GM18907 (cell line): ENCODE measurements around the gene INTS15.
A peak's percentile ranks its signal among the peaks of the same experiment; 100 is the strongest.

ENCODE experiments used
- ATAC-seq: cut with Tn5 transposase; IDR thresholded peaks from one replicate; pipeline ENCODE4 v1.9.1; 2021; ENCODE audit warnings: mild to moderate bottlenecking, moderate library complexity; ENCODE audit not compliant: unreplicated experiment

INTS15 gene

DNA sequence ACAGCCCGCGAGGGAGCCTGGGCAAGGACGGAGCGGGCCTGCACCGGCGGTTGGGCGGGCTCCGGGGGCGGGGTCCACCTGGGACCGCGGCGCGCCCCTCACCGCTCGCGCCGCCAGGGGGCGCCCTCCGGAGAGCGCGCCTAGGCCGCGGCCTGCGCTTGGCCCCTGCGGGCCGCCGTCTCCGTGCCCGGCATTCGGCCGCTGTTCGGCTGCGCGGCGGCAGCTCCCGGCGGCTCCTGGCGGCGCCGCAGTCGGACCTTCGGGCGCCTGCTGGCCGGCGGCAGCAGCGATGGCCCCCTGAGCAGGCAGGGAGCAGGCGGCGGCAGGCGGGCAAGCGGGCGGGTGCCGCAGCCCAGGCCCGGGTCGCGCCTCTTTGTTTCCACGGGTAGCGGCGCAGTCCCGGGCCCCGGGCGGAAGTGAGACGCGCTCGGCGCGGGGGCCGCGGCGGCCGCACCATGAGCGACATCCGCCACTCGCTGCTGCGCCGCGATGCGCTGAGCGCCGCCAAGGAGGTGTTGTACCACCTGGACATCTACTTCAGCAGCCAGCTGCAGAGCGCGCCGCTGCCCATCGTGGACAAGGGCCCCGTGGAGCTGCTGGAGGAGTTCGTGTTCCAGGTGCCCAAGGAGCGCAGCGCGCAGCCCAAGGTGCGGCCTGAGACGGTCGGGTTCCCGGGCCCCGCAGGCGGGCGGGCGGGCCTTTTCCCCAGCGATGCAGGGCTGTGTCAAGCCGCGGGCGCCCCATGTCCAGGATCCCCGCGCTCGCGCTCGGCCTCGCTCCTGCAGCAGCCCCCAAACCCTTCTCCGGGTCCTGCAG is at the start of gene INTS15:
Gene INTS15 (plus strand): TSS at position 193 of the 816 bp plus-strand sequence. CDS start 263 bp downstream, at position 456.
- peak; percentile 86 for ATAC-seq

DNA sequence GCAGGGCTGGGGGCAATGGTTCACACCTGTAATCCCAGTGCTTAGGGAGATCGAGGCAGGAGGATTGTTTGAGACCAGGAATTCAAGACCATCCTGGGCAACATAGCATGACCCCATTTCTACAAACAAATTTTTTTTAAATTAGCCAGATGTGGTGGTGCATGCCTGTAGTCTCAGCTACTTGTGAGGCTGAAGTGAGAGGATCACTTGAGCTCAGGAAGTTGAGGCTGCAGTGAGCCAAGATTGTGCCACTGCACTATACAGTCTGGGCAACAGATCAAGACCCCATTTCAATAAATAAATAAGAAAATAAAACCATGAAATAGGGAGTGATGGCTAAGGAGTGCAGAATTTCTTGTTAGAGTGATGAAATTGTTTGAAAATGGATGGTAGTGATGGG is 47.5 kb upstream of the INTS15 start:
- no peak for ATAC-seq

DNA sequence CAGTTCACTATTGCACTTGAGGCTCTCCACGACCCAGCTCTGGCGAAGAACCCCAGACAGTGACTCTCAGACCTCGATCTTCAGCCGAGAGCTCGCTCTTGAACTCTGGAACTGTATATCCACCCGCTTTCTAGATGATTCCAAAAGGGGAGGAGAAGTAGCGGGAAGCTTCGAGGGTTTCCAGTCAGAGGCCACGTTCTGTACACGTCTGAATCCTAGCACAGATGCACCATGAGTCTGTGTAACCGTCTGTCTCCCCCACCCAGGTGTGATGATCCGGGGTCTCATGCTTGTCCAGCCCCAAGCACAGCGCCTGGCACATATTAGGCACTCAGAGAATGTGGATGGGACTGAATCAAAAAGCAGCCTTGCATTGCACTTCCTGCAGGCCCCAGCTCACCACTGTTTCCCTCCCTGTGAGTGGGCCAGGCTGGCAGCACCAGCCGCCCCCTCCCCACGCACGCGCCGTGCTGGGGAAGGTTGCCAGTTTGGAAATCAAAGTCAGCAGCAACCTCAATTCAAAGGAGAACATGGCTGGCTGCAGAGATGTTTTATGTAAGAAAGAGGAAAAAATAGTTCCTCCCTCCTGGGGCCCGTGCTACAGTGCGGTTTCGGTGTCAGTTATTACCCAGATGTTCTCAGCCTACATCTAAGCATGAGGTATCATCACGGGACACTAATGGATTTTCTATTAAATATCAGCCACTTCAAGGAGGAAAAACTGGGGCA is 44.3 kb upstream of the INTS15 start:
- peak; percentile 57 for ATAC-seq

DNA sequence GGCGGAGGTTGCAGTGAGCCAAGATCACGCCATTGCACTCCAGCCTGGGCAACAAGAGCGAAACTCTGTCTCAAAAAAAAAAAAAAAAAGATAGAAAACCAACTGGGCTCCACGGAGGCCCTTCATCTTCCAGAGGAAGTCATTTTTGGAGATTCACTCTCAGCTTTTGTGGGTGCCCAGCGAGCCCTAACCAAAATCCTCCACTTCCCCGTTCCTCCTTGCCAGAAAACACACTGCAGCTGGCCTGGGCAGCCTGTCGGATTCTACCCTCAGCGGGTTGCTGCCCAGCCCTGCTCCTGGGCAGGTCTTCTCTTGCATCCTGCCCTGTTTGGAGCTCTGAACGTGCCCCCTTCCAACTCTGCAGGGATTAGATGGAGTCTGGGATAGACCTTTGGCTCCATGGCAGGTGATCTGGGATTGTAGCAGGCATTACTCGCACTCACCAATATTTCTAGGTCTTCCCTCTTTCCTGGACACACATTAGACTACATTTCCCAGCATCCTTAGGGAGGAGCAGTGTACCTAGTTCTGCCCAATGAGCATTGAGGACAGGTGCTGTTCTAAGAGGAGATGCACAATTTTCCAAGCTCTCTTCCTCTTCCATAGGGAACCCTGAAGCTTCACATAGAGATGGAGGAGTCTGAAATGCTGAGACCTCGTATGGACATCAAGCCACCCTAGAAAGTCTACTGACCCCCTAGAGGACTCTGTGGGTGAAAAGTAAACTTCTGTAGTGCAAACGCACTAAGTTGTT is 43.1 kb upstream of the INTS15 start:
- no peak for ATAC-seq

DNA sequence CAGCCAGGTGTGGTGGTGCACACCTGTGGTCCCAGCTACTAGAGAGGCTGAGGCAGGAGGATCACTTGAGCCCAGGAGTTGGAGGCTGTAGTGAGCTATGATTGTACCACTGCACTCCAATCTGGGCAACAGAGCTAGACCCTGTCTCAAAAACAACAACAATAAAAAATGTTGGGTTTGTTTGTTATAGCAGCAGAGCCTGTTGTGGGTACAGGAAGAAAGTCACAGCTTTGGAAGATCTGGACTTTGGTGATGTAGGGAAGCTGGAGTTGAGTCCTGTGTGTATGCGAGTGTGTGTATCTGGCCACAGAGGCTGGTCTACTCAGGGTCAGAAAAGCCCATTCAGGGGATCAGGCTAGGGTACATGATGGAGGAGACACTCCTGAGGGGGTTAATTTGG is 42.4 kb upstream of the INTS15 start:
- no peak for ATAC-seq

DNA sequence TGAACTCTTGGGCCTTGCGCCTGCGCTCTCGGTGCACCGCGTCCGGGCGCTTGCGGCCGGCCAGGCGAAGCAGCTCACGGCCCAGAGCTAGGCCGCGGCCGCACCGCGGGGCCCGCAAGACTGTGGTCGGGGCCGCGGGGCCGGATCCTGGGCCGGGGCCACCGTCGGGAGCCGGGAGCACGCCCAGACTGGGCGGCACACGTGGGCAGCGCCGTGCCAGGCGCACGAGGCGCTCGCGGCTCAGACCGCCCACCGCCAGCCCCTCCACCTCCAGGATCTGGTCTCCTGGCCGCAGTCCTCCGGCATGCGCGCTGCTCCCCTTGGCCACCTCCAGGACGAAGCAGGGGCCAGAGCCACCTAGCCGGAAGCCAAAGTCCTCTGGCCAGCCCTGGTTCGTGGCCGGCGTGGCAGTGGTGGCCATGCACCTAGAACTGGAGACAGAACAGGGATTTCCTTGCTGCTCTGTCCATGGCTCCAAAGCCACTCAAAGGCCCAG is 38.8 kb upstream of the INTS15 start, which contains the start of gene GRID2IP:
Gene GRID2IP (minus strand): TSS at position 446 of the 496 bp plus-strand sequence. CDS start 25 bp downstream, at position 421.
- no peak for ATAC-seq

DNA sequence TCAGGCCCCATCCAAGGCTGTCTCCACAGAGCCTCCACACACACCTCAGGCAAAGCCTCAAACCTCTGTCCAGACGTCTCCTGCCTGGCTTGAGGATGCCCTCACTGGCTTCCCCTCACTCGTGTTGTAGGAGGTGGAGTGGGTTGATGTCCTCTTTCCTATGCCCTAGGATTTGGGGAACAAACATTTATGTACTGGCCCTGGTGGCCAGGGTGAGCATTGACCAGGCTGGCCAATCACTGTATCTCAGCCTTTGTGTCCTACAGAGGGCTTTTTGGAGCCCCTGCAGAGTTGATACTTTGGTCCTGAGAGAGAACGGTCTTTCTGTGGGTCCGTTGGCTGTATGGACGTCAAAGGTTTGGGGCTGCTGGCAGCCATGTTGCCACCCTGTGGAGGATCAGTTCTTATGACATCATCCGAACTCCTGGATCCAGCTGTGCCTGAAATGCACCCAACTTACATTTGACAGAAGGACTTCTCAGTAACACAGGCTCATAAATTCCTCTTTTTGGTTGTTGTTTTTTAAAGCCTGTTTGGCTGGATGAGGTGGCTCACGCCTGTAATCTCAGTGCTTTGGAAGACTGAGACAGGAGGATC is 36.3 kb upstream of the INTS15 start:
- no peak for ATAC-seq

DNA sequence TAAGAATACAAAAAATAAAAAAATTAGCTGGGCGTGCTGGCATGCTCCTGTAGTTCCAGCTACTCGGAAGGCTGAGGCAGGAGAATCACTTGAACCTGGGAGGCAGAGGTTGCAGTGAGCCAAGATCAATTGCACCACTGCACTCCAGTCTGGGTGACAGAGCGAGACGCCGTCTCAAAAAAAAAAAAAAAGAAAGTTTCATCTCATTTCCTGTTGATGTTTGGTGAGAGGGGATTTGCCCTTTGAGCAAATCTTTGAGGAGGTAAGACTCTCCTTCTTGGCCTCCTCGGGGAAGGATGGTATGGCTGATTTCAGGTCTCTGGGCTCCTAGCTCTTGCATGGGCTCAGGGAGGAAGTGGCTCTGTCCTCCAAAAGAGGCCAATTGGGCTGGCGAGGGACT is 35.0 kb upstream of the INTS15 start:
- ATAC-seq = no peak

DNA sequence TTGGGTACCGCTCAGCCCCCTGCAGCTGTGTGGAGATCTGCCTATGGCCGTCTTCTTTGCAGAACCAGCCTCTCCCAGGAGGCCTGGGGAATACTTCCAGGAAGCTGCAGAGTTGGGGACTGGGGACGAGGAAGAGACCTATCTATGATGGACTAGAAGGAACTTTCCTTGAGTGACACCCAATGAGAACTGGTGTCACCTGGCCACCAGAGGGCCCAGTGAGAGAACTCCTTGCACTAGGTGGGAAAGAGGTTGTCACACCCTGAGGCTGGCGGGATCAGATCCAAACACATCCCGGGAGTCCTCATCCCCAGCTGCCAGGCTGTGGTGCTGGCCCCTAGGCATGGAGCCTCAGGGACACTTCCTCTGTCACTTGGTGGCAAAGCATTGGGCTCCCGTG is 33.6 kb upstream of the INTS15 start:
- no peak for ATAC-seq

DNA sequence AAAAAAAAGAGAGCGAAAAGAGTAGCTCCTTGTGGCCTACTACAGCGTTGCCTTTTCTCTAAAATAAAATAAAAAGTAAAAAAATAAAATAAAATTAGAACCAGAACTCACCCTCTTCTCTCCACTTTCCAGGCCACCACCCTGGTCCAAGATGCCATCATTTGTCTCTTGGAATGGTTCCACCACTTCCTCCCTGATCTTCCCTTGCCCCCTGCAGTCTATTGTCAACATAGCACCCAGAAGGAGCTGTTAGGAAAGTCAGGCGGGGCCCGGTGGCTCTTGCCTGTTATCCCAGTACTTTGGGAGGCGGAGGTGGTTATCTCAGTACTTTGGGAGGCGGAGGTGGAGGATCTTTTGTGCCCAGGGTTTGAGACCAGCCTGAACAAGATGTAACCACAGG is 31.0 kb upstream of the INTS15 start:
- no peak for ATAC-seq

DNA sequence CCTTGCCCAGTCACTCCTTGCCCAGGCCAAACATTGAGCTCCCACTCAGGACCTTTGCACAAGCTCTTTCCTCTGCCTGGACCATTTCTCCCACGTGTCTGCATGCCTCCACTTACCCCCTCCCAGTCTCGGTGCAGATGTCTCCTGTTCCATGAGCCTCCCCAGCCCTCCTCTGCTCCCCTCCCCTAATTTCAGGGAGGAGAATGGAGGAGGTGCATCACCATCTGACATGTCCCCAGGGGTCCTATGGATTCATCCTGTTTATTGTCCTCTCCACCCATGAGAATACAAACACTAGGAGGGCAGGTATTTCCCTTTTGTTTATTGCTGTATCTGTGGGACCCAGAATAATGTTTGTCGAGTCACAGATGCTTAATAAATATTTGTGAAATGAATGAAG is 29.9 kb upstream of the INTS15 start:
- no peak for ATAC-seq

DNA sequence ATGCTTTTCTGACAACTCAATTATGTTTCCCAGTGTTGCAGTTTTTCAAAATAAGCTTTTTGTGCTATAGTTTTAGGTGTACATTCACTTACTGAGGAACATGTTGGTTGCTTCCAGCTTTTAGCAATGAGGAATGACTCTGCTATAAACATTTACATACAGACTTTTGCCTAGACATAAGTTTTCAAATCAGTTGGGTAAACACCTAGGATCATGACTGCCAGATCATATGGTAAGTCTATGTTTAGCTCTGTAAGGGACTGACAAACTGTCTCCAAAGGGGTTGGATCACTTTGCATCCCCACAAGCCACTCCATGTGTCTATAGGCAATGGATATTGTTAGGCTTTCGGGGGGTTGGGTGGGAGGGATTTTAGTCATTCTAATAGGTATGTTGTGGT is 27.7 kb upstream of the INTS15 start:
- no peak for ATAC-seq

DNA sequence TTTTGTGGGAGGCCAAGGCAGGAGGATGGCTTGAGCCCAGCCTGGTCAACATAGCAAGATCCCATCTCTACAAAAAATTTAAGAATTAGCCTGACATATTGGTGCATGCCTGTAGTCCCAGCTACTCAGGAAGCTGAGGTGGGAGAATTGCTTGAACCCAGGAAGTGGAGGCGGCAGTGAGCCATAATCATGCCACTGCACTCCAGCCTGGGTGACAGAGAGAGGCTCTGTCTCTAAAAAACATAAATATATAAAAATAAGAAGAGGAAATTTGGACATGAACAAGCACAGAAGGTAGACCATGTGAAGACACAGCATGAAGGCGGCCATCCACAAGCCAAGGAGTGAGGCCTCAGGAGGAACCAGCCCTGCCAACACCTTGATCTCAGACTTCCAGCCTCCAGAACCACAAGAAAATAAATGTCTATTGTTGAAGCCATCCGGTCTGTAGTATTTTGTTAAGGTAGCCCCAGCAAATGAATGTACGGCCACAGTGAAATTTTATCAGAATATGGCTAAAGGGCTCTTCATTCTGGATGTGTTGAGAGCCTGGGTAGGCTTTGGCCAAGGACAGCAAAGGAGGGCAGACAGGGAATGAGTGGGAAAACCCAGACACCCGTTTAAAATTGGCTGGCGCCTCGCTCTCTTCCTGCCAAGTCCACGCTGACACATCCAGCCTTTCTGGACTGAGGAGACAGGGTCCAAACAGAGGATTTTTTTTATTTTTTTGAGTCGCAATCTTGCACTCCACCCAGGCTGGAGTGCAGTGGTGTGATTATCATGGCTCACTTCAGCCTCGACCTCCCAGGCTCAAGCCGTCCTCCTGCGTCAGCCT is 25.7 kb upstream of the INTS15 start:
- ATAC-seq = no peak

DNA sequence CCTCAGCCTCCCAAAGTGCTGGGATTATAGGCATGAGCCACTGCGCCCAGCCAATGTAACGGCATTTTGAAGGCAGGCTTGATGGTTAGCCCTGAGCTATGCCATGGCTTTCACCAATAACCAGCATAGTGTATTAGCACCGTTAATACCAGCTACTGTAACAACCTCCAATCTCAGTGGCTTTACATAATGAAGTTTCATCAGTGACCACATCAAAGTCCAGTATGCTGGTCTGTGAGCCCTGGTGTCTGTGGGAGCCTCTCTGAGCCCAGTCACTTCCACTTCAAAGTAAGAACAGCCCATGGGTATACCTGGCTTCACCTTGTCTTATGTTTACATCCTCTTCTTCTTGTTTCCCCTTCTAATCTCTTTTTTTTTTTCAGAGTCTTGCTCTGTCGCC is 24.2 kb upstream of the INTS15 start:
- ATAC-seq = no peak

DNA sequence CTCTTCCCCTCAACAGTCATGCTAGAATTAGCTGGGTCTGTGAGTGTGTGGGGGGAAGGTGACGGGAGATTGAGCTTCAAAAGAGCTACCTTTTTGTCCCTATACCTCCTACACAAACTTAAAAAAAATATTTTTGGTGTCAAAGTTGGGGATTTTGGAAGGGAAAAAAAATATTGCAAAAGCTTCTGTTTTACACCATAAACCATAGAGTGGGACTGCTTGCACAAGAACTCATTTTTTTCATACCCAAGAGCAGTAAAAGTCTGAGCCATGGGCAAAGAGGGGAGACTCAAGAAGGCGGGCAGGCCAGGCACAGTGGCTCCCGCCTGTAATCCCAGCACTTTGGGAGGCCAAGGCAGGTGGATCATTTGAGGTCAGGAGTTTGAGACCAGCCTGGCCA is 21.9 kb upstream of the INTS15 start:
- ATAC-seq = no peak

DNA sequence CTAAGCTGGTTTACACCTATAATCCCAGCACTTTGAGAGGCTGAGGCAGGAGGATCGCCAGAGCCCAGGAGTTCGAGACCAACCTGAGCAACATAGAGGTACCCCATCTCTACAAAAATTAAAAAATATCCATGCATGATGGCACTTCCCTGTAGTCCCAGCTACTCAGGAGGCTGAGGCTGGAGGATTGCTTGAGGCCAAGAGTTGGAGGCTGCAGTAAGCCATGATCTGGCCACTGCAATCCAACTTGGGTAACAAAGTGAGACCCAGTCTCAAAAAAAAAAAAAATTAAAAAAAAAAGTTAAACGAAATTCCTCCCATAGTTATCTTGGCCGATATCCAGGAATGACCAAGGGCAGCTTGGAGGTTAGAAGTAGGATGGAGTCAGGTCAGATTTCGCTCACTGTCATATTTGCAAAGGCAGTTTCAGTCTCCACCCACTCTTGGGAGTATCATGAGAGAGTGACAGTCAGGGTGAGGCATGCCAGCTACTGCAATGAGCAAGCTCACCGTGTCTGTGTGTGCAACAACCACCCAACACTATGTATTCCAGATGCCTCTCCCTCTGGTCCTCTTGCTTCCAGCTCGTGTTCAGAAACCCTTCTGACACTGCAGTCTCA is 18.6 kb upstream of the INTS15 start:
- ATAC-seq = no peak

DNA sequence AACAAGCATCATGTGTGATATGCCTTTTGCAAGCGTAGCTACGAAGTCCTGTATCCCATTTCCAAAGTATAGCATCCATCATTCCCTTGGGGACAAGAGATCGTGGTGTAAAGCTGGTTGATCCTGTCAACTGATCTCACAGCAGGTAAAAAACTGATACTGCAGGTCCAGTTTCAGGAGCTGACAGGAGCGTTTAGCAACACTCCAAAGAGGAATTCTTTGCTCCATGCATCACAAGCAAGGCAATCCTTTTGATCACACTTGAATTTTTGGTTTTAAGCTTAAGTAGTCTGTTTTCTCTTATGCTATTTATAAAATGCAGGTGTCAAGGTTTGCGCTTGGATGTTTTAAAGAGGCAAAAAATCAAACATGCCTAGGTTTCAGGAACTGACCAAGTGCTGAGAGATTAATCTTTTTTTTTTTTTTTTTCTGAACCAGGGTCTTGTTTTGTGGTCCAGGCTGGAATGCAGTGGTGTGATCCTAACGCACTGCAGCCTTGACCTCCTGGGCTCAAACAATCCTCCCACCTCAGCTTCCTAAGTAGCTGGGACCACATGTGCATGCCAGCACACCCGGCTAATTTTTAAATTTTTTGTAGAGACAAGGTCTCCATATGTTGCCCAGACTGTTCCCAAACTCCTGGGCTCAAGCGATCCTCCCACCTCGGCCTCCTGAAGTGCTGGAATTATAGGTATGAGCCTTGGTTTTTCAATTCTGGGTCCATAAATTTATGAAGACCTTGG is 14.4 kb upstream of the INTS15 start:
- no peak for ATAC-seq

DNA sequence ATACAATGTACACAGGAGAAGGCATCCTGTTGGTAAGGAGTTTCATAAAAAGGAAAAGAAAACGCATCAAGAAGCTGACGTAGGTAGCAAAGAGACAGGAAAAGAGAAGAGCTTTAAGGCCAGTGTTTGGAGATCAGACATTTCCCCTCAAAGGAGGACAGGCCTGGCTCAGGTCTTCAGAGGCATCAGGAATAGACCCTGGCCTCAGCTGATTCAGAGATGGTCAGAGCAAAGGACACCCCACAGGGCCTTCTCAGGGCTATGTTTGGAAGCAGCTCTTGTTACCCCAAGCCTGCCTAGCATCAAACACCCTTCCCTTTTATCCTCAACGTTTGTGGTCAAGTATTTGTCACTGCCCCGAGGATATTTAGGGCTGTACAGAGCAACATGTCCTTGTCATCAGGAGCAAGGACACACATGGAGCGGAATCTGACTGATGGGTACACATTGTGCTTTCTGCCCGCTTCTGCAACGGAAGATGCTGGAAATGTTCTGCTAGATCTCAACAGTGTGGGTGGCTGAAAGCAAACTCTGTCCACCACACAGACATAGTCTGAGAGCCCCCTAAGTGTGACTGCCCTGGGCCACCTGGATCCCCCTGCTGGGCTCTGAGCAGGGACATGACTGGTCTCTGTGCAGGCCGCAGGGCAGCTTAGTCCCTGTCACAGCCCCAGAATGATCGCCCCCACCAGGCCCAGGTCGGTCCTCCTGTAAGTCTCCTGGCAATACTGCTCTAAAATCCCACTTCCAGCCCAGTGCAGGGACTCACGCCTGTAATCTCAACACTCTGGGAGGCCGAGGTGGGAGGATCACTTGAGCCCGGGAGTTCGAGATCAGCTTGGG is 13.6 kb upstream of the INTS15 start:
- ATAC-seq = no peak
